ENCODE data around the gene PTPRN2. TPM values are rescaled to one million over a fixed set of nuclear protein-coding genes. Genes with fewer than 3 reads are reported as not detected.

Gene PTPRN2
- total and polyA plus RNA-seq, 2 donors (not counting 1 experiment from before 2014, with no cell fraction given): 0.54 to 1.2 TPM

GRCh38 chr7:157801971-157802675 is 785.5 kb downstream of the PTPRN2 start:
- no peak overlapping the region for H2AFZ ChIP-seq (ENCODE audit: low read length)
- no peaks in the 10 kb centered on the region for H3K27me3 ChIP-seq (ENCODE audit: control insufficient read depth, insufficient read depth, low read length)
- H3K36me3 ChIP-seq (ENCODE audit: control insufficient read depth, insufficient read depth, low read length): no peaks in the 10 kb centered on the region
- no peak overlapping the region for H3K27ac ChIP-seq (ENCODE audit: insufficient read depth, low read length)
- no peaks in the 10 kb centered on the region for H3K9me3 ChIP-seq (ENCODE audit: control insufficient read depth, insufficient read depth, low read depth, low read length)
- no peaks in the 10 kb centered on the region for H3K79me2 ChIP-seq (ENCODE audit: control insufficient read depth, insufficient read depth, low read length)
- H3K4me3 ChIP-seq (replicated peaks in 1 of 4; ENCODE audit: control extremely low read depth in 1 of 4, insufficient read depth in 1 of 4, low read depth in 3 of 4, low read length in 4 of 4): no peak overlapping the region
- H3K4me2 ChIP-seq (ENCODE audit: extremely low read depth, insufficient read depth, low read length): no peak overlapping the region
- H3K9ac ChIP-seq (ENCODE audit: insufficient read depth, low read length): no peak overlapping the region
- H3K4me1 ChIP-seq (ENCODE audit: control insufficient read depth, extremely low read depth, insufficient read depth, low read length): no peaks in the 10 kb centered on the region
- TF ChIP-seq CTCF (conservative IDR thresholded peaks at IDR 0.05 in 1 of 2, IDR thresholded peaks at IDR 0.05 in 1 of 2; ENCODE audit: low read depth in 1 of 2, low read length in 2 of 2) (no peak), EZH2 (IDR thresholded peaks at IDR 0.05; ENCODE audit: low read length, missing control alignments) (no peak)
- H4K20me1 ChIP-seq (ENCODE audit: control insufficient read depth, extremely low read depth, insufficient read depth, low read length): no peaks in the 10 kb centered on the region
- DNase-seq (ENCODE audit: low read depth in 2 of 2): no peak

GRCh38 chr7:157801113-157801512 is 786.5 kb downstream of the PTPRN2 start:
- H3K36me3 ChIP-seq (ENCODE audit: control insufficient read depth, insufficient read depth, low read length): no peaks in the 10 kb centered on the region
- TF ChIP-seq EZH2 (IDR thresholded peaks at IDR 0.05; ENCODE audit: low read length, missing control alignments) (no peak), CTCF (conservative IDR thresholded peaks at IDR 0.05 in 1 of 2, IDR thresholded peaks at IDR 0.05 in 1 of 2; ENCODE audit: low read depth in 1 of 2, low read length in 2 of 2) (no peak)
- no peaks in the 10 kb centered on the region for H4K20me1 ChIP-seq (ENCODE audit: control insufficient read depth, extremely low read depth, insufficient read depth, low read length)
- DNase-seq (ENCODE audit: low read depth in 2 of 2): no peak
- no peak overlapping the region for H3K4me3 ChIP-seq (replicated peaks in 1 of 4; ENCODE audit: control extremely low read depth in 1 of 4, insufficient read depth in 1 of 4, low read depth in 3 of 4, low read length in 4 of 4)
- H3K9me3 ChIP-seq (ENCODE audit: control insufficient read depth, insufficient read depth, low read depth, low read length): no peaks in the 10 kb centered on the region
- H3K27ac ChIP-seq (ENCODE audit: insufficient read depth, low read length): no peak overlapping the region
- no peaks in the 10 kb centered on the region for H3K4me1 ChIP-seq (ENCODE audit: control insufficient read depth, extremely low read depth, insufficient read depth, low read length)
- H3K4me2 ChIP-seq (ENCODE audit: extremely low read depth, insufficient read depth, low read length): no peak overlapping the region
- H3K27me3 ChIP-seq (ENCODE audit: control insufficient read depth, insufficient read depth, low read length): no peaks in the 10 kb centered on the region
- H3K9ac ChIP-seq (ENCODE audit: insufficient read depth, low read length): no peak overlapping the region
- H2AFZ ChIP-seq (ENCODE audit: low read length): no peak overlapping the region
- H3K79me2 ChIP-seq (ENCODE audit: control insufficient read depth, insufficient read depth, low read length): no peaks in the 10 kb centered on the region

GRCh38 chr7:157800281-157800680 is 787.3 kb downstream of the PTPRN2 start:
- Histone ChIP-seq H4K20me1 (ENCODE audit: control insufficient read depth, extremely low read depth, insufficient read depth, low read length) (no peaks in the 10 kb centered on the region), H3K79me2 (ENCODE audit: control insufficient read depth, insufficient read depth, low read length) (no peaks in the 10 kb centered on the region), H3K9ac (ENCODE audit: insufficient read depth, low read length) (no peak overlapping the region), H3K4me2 (ENCODE audit: extremely low read depth, insufficient read depth, low read length) (no peak overlapping the region), H2AFZ (ENCODE audit: low read length) (no peak overlapping the region), H3K4me1 (ENCODE audit: control insufficient read depth, extremely low read depth, insufficient read depth, low read length) (no peaks in the 10 kb centered on the region), H3K27me3 (ENCODE audit: control insufficient read depth, insufficient read depth, low read length) (no peaks in the 10 kb centered on the region), H3K27ac (ENCODE audit: insufficient read depth, low read length) (no peak overlapping the region), H3K9me3 (ENCODE audit: control insufficient read depth, insufficient read depth, low read depth, low read length) (no peaks in the 10 kb centered on the region), H3K36me3 (ENCODE audit: control insufficient read depth, insufficient read depth, low read length) (no peaks in the 10 kb centered on the region), H3K4me3 (replicated peaks in 1 of 4; ENCODE audit: control extremely low read depth in 1 of 4, insufficient read depth in 1 of 4, low read depth in 3 of 4, low read length in 4 of 4) (no peak overlapping the region)
- no peak for DNase-seq (ENCODE audit: low read depth in 2 of 2)
- TF ChIP-seq CTCF (conservative IDR thresholded peaks at IDR 0.05 in 1 of 2, IDR thresholded peaks at IDR 0.05 in 1 of 2; ENCODE audit: low read depth in 1 of 2, low read length in 2 of 2) (no peak), EZH2 (IDR thresholded peaks at IDR 0.05; ENCODE audit: low read length, missing control alignments) (no peak)

All from fibroblast of lung (primary cell).